ENCODE results near the gene NTN4. TPM values are rescaled to one million over a fixed set of nuclear protein-coding genes. Genes with fewer than 3 reads are reported as not detected.

NTN4 gene
- total RNA-seq, 1 donor from 2014 or later = 0.13 TPM

- Mint-ChIP-seq H3K27ac (ENCODE audit: unreplicated experiment) (no peak overlapping the region), H3K4me1 (ENCODE audit: unreplicated experiment) (peaks cover 3% of the 10 kb centered on the region), H3K27me3 (ENCODE audit: unreplicated experiment) (peaks cover 3% of the 10 kb centered on the region), H3K36me3 (ENCODE audit: low read depth, unreplicated experiment) (no peaks in the 10 kb centered on the region), H3K9me3 (ENCODE audit: unreplicated experiment) (no peaks in the 10 kb centered on the region), H3K4me3 (ENCODE audit: unreplicated experiment) (no peak overlapping the region)
- no peak for TF ChIP-seq CTCF (IDR thresholded peaks at IDR 0.05; ENCODE audit: unreplicated experiment)
- DNase-seq (ENCODE audit: low spot score) = no peak
These were observed 153.0 kb downstream of the NTN4 start for GRCh38 chr12:95637471-95638155.

GRCh38 chr12:95637010-95637409, 153.6 kb downstream of the NTN4 start:
- Mint-ChIP-seq H3K27me3 (ENCODE audit: unreplicated experiment) (peaks cover 3% of the 10 kb centered on the region), H3K4me3 (ENCODE audit: unreplicated experiment) (no peak overlapping the region), H3K4me1 (ENCODE audit: unreplicated experiment) (peaks cover 3% of the 10 kb centered on the region), H3K9me3 (ENCODE audit: unreplicated experiment) (no peaks in the 10 kb centered on the region), H3K27ac (ENCODE audit: unreplicated experiment) (no peak overlapping the region), H3K36me3 (ENCODE audit: low read depth, unreplicated experiment) (no peaks in the 10 kb centered on the region)
- no peak for DNase-seq (ENCODE audit: low spot score)
- TF ChIP-seq CTCF (IDR thresholded peaks at IDR 0.05; ENCODE audit: unreplicated experiment) = no peak

GRCh38 chr12:95634622-95635621, 155.6 kb downstream of the NTN4 start:
- Mint-ChIP-seq H3K27me3 (ENCODE audit: unreplicated experiment) (peaks cover 2% of the 10 kb centered on the region), H3K9me3 (ENCODE audit: unreplicated experiment) (no peaks in the 10 kb centered on the region), H3K4me3 (ENCODE audit: unreplicated experiment) (no peak overlapping the region), H3K36me3 (ENCODE audit: low read depth, unreplicated experiment) (no peaks in the 10 kb centered on the region), H3K27ac (ENCODE audit: unreplicated experiment) (no peak overlapping the region), H3K4me1 (ENCODE audit: unreplicated experiment) (peaks cover 12% of the 10 kb centered on the region)
- no peak for TF ChIP-seq CTCF (IDR thresholded peaks at IDR 0.05; ENCODE audit: unreplicated experiment)
- no peak for DNase-seq (ENCODE audit: low spot score)

- no peak overlapping the region for H3K27ac Mint-ChIP-seq (ENCODE audit: unreplicated experiment)
- TF ChIP-seq CTCF (IDR thresholded peaks at IDR 0.05; ENCODE audit: unreplicated experiment) = no peak
- no peak for DNase-seq (ENCODE audit: low spot score)
These were observed 156.7 kb downstream of the NTN4 start for GRCh38 chr12:95633732-95634465.

More at GRCh38 chr12:95633732-95634465, 156.7 kb downstream of the NTN4 start:
- Mint-ChIP-seq H3K9me3 (ENCODE audit: unreplicated experiment) (no peaks in the 10 kb centered on the region), H3K4me3 (ENCODE audit: unreplicated experiment) (no peak overlapping the region), H3K4me1 (ENCODE audit: unreplicated experiment) (peaks cover 12% of the 10 kb centered on the region), H3K27me3 (ENCODE audit: unreplicated experiment) (peaks cover 2% of the 10 kb centered on the region), H3K36me3 (ENCODE audit: low read depth, unreplicated experiment) (no peaks in the 10 kb centered on the region)
